ENCODE measurements around the gene ARHGAP9.

- TF ChIP-seq POLR2A (IDR thresholded peaks at IDR 0.05; ENCODE audit: extremely low read depth, insufficient read length) (no peak), CTCF (IDR thresholded peaks at IDR 0.05; ENCODE audit: low read depth, low read length) (no peak), MAX (IDR thresholded peaks at IDR 0.05; ENCODE audit: low read depth, low read length) (no peak)
These were observed 13.7 kb downstream of the ARHGAP9 start for GRCh38 chr12:57465747-57466505.
